GM18868 (cell line): ENCODE data around the gene CDON.

Source experiments
- ATAC-seq: cut with Tn5 transposase; IDR thresholded peaks from one replicate; pipeline ENCODE4 v1.9.1; 2021; ENCODE audit warnings: mild to moderate bottlenecking, moderate library complexity; ENCODE audit not compliant: unreplicated experiment

The CDON gene

DNA sequence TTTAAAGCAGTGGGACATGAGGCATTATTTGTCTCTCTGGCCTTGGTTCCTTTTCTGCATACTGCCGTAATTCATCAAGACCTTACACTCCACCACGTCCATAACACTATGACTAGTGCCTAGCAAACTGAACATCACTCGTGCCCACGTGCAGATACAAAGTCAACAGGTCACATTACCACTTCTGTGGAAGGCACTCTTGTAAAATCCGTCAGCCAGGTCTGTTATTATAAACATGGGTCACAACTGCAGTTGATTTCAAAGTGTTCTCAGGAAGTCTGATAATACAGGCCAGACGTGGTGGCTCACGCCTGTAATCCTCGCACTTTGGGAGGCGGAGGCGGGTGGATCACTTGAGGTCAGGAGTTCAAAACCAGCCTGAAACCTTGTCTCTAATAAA, 102.7 kb downstream of the CDON start:
- no peak for ATAC-seq

- no peak for ATAC-seq
Measured at GRCh38 chr11:125959511-125959910, 103.2 kb downstream of the CDON start.

DNA sequence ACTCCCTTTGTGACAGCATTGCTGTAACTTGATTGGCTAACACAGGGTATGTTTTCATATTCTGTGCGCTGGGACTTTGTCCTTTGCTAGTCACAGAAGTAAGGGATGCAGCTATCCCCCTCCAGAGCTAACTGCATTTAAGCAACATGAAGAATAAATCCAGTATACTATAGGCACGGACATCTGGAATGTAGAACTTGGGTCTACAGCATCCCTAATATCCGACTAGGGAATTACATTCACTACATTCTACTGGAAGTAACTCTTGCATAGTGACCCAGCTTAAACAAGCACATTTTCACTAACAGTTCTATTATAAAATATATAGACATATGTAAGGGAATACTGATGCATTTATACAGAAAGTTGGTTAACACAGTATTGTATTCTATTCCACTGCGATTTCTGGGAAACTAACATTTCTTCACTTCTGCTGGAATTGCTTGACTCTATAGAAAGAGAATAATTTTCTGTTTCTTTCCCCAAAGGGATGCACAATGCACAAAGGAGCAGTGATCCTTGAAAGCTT, 103.7 kb downstream of the CDON start:
- ATAC-seq = no peak

- no peak for ATAC-seq
Measured at GRCh38 chr11:125957618-125958332, 104.9 kb downstream of the CDON start.

- no peak for ATAC-seq
Measured at GRCh38 chr11:125956391-125957134, 106.1 kb downstream of the CDON start.

DNA sequence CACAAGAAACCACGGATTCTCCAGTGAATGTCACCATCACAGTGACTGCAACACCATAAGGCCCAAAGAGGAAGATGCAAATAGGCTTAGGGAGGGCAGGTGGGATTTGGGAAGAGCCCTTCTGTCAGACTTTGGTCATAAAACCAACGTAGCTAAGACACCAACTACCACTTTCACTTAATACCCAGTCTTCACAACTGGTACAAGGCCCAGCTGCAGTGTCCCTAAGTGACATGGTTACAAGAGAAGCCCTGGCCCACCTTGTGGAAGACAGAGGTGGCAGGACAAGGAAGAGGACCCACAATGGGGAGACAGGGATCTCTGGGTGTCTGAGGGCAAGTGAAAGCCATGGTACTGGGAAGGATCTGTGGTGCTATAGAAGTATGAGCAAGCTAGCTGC, 106.8 kb downstream of the CDON start:
- ATAC-seq = no peak

DNA sequence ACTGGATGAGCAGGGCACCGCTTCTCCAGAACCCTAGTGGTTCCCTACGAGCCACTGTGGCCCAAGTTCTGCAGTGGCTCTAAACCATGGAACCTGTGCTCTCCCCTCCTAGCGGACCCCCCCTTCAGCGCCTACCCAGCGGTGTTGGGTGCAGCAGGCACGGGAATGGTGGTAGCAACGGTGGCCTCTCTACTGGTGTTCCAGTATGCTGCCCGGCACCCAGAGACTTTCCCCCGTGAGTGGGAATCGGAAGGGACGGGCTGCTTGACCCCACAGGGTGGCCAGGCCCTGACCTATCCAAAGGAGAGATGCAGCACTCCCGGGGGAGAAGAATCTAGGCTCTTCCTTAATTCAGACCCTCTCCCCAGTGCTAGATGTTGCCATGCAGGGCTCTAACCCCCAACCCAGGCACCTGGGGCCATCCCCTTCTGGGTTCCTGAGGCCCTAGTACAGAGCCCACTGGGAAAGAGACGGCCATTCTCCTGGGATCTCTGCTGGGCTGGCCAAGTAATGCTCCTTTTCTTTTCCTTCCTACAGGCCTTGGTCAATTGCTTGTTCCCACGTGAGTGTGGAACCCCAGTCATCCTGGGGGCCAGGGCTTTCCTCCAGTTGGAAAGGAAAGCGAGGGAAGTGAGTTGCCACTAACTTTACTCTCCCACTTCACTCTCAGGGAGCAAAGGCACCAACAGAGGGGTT, 107.6 kb downstream of the CDON start:
- no peak for ATAC-seq

DNA sequence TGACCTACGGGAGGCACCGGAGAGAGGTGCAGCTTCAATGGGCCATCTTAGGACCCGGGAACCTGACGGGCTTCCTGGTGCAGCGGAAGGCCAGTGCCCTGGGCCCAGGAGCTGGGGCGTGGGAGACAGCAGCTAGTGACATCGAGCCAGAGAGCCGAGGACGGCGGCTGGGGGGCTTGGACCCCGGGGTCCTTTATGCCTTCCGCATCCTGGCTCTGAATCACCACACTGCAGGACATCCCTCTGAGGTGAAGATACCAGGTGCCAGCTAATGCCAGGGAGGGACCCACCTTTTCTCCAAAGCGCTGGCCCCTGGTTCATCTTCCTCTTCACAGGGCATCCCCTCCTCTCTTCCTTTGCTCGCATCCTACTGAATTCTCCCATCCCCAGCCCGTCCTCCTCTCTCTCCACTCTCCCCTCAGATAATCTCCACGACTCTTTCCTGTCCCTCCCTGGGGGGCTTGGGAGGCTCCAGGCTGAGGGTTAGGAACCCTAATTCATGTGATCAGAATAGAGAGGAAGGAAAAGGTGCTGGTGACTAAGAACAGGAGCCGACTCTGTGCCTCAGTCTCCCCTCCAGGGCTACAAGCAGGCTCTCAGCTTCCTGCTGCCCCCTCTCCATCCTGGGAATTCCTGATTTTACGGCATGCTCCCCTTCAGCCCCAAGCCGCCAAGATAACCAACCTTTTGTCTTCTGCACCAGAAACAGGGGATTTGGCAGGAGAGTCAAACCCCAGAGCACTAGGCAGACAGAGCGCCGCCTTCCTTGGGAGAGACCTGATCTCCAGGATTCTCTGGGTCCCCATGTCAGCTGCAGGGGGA, 108.3 kb downstream of the CDON start:
- no peak for ATAC-seq

GRCh38 chr11:125953401-125953935, 109.2 kb downstream of the CDON start:
- ATAC-seq = no peak

DNA sequence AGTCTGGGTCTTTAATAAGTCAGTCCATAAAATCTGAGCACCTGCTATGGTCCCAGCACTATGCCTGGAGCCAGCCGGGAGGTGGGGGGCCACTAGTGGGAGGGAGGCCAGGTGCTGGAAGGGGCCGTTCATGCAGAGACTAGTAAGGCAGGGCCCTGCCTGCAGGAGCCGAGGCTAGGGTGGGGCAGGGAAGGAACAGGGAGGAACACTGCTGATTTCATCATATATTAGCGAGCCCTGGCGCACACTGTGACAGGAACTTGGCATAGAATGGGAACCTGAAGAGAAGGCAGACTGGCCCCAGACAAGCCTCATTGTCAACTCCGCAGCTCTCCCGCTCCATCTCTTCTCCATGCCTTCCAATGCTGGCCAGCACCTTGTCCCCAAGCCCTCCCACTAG, 109.7 kb downstream of the CDON start:
- no peak for ATAC-seq

GRCh38 chr11:125952559-125952958, 110.1 kb downstream of the CDON start:
- ATAC-seq = no peak

DNA sequence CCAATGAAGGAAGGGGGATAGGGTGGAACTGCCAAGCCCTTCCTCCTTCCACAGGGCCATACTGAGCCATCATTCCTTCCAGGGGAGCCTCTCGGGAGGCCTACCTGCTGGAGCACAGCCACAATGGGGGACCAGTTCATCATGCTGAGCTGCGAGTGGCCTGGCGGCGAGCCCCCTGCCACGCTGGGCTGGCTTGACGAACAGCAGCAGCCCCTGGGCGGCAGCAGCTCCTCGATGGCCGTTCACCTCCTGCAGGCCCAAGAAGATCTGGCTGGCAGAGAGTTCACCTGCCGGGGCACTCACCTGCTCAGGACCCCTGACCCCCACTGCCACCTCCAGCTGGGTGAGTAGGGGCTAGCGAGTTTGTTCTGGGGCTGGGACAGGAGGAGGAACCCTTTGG, 110.9 kb downstream of the CDON start:
- no peak for ATAC-seq

DNA sequence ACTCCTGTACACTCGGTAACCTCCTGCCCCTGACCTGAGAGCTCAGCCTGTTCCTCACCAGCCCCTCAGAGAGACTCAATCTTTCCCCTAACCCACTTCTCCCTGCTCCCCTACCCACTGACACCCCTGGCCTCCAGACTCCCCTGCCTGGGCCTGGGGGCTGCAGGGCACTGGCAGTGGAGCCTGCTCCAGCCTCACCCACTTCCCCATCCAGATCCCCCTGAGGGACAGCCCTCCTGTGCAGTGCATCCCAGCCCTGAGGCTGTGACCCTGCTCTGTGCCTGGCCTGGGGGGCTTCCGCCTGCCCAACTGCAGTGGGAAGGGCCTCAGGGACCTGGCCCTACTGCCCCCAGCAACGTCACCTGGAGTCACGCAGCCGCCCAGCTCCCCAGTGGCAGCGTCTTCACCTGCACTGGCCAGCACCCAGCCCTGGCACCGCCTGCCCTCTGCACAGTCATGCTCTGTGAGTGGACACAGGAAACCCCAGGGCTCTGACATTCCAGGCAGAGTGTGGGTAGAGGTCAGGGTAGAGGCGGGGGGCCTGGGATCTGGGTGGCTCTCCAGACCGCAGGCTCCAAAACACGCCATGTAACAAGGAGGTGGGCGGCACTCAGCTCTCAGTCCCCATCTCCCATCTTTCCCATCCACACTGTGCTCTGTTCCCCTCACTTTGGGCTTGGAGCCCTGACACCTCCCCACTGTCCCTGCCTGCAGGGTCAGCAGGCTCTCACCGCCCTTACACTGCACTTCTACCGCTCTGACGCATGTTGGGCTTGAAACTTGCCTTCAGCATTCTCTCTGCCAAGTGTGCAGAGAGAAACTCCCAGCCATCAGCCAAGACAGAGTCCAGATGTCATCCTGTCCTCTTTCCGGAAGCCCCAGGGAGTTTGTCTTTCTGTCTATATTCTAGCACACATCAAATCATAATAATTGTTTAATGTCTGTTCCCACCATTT, 111.7 kb downstream of the CDON start:
- no peak for ATAC-seq

- no peak for ATAC-seq
Measured at GRCh38 chr11:125950178-125950490, 112.5 kb downstream of the CDON start.

- ATAC-seq = no peak
Measured at GRCh38 chr11:125949271-125950177, 113.1 kb downstream of the CDON start.

GRCh38 chr11:125948278-125949051, 114.2 kb downstream of the CDON start:
- no peak for ATAC-seq

DNA sequence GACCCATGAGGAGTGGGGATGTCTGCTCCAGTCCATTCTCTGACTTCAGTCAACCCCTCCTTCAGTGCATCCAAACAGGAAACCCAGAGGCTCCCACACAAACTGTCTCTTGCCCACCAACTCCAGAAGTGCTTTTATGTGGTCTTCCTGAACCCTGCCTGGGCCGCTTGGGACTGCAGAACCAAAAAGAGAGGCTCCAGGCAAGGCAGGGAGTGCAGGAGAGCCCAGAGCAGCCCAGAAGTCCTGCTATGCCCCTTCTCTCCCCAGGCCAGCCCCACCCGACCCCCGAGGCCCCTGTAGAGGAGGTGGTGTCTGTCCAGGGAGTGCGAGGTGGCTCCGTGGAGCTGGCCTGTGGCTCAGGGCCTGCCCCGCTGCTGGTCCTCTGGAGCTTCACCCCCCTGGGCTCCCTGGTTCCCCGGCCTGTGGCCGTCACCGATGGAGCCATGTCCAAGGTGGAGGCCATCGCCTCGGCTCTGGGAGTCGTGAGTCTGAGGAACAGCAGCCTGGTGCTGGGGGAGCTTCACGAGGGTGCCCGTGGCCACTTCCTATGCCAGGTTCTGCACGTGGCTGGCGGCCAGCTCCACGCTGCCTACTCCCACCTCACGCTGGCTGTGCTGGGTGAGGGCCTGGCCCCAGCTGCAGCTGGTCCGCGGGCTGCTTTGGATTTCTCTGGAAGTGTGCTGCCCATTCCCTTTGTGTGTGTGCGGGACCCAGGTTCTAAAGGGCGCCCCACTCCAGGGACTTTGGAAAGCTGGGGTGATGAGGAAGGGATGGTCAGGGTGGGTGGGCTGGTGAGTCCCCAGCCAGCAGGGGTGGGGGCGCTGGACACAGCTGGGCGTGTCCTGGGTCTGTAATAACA, 115.0 kb downstream of the CDON start:
- ATAC-seq = no peak
